Hepatocyte (in vitro differentiated cells): Measurements from ENCODE around the gene DOP1A. TPM values are rescaled to one million over a fixed set of nuclear protein-coding genes. Genes with fewer than 3 reads are reported as not detected.

Source experiments
- DNase-seq: peaks from one replicate; pipeline ENCODE4 v3.0.0-alpha.2; 2016; ENCODE audit warnings: low spot score
- H2AFZ ChIP-seq: fragments of 200-600 bp; sonication (generic); 2 replicates; pipeline ENCODE4 v1.6.0; 2016; ENCODE audit warnings: antibody characterized with exemption, mild to moderate bottlenecking
- H3K27ac ChIP-seq: fragments of 200-600 bp; sonication (generic); 2 replicates; pipeline ENCODE4 v1.5.1; 2016; ENCODE audit warnings: mild to moderate bottlenecking
- H3K27me3 ChIP-seq: fragments of 200-600 bp; sonication (generic); 2 replicates; pipeline ENCODE4 v1.6.1; 2016
- H3K36me3 ChIP-seq: fragments of 200-600 bp; sonication (generic); replicated peaks from 2 replicates; pipeline ENCODE4 v1.5.1; 2016; ENCODE audit warnings: low read depth; ENCODE audit not compliant: insufficient read depth
- H3K4me1 ChIP-seq: fragments of 200-600 bp; sonication (generic); 2 replicates; pipeline ENCODE4 v1.5.1; 2016; ENCODE audit warnings: mild to moderate bottlenecking, moderate library complexity; ENCODE audit not compliant: insufficient read depth
- H3K4me2 ChIP-seq: fragments of 200-600 bp; sonication (generic); 2 replicates; pipeline ENCODE4 v1.6.0; 2016
- H3K4me3 ChIP-seq: fragments of 200-600 bp; sonication (generic); 2 replicates; pipeline ENCODE4 v1.5.1; 2016; ENCODE audit warnings: mild to moderate bottlenecking
- H3K79me2 ChIP-seq: fragments of 200-600 bp; sonication (generic); 2 replicates; pipeline ENCODE4 v1.6.0; 2017; ENCODE audit warnings: mild to moderate bottlenecking
- H3K9me2 ChIP-seq: fragments of 200-600 bp; sonication (generic); replicated peaks from 2 replicates; pipeline ENCODE4 v1.6.0; 2017; ENCODE audit warnings: mild to moderate bottlenecking; ENCODE audit not compliant: insufficient read depth
- H3K9me3 ChIP-seq: fragments of 200-600 bp; sonication (generic); 2 replicates; pipeline ENCODE4 v1.5.1; 2016; ENCODE audit warnings: low read depth, mild to moderate bottlenecking
- H4K20me1 ChIP-seq: fragments of 200-600 bp; sonication (generic); 2 replicates; pipeline ENCODE4 v1.6.0; 2016; ENCODE audit warnings: mild to moderate bottlenecking; ENCODE audit not compliant: insufficient read depth, poor library complexity, severe bottlenecking
- EZH2 ChIP-seq: fragments of 200-600 bp; sonication (generic); IDR thresholded peaks from 2 replicates; pipeline ENCODE4 v1.6.1; 2016; ENCODE audit warnings: antibody characterized with exemption, mild to moderate bottlenecking, borderline replicate concordance
- EZH2phosphoT487 ChIP-seq: fragments of 200-600 bp; sonication (generic); IDR thresholded peaks from one replicate; pipeline ENCODE4 v1.6.1; 2018; ENCODE audit warnings: antibody characterized with exemption, mild to moderate bottlenecking, low read depth, moderate library complexity; ENCODE audit not compliant: unreplicated experiment, severe bottlenecking
- WGBS: methylation state at CpG from one replicate; pipeline ENCODE4 v1.1.6; 2016; ENCODE audit warnings: low lambda C conversion rate; ENCODE audit errors: missing lambda C conversion rate; 5-methylcytosine and 5-hydroxymethylcytosine counted together
- polyA plus RNA-seq: library from polyadenylated mRNA; unstranded; fragments of >200 nt; fragmentation: Nextera tagmentation; extraction: Ambion mirVana; gene quantifications from 2 replicates; pipeline ENCODE4 v1.2.1, GENCODE V29; 2016
- total RNA-seq: library from RNA; depleted of rRNA; stranded (reverse); fragments of >200 nt; gene quantifications from 2 replicates; pipeline ENCODE4 v1.2.3, GENCODE V29; 2014
- TF ChIP-seq, protein P1 (sequence below): fragments of 200-600 bp; sonication (generic); IDR thresholded peaks from 2 replicates; pipeline ENCODE4 v1.5.1; 2016; ENCODE audit warnings: antibody characterized with exemption, mild to moderate bottlenecking; ENCODE audit not compliant: poor library complexity

Gene DOP1A
- total and polyA plus RNA-seq, 2 experiments from 2014 or later: 3.6 to 34.5 TPM

DNA sequence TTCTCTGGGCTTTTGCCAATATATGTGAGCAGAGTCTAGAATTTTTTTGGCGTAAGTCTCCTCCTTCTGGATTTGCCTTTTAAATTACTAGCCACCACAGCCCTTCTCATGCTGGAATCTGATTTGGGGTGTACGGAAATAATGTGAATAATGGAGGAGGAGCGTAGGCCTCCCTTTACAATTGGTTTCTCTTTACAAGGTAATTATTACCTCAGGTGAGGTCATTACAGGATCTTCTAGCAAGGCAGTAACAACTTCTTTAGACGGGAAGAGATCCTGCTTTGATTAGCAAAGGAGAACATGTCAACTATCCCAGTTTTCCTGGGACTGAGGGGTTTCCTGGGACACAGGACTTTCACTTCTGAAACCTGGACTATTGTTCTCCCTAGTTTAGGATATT, 134.6 kb downstream of the DOP1A start:
- Histone ChIP-seq H3K9me3 (no peaks in the 10 kb centered on the region), H3K4me1 (no peaks in the 10 kb centered on the region), H3K27me3 (no peaks in the 10 kb centered on the region), H3K36me3 (no peaks in the 10 kb centered on the region), H3K4me3 (no peak overlapping the region), H3K9me2 (no peaks in the 10 kb centered on the region), H3K4me2 (no peak overlapping the region), H4K20me1 (no peaks in the 10 kb centered on the region), H3K27ac (no peak overlapping the region), H2AFZ (no peak overlapping the region), H3K79me2 (no peaks in the 10 kb centered on the region)
- TF ChIP-seq, protein P1, sequence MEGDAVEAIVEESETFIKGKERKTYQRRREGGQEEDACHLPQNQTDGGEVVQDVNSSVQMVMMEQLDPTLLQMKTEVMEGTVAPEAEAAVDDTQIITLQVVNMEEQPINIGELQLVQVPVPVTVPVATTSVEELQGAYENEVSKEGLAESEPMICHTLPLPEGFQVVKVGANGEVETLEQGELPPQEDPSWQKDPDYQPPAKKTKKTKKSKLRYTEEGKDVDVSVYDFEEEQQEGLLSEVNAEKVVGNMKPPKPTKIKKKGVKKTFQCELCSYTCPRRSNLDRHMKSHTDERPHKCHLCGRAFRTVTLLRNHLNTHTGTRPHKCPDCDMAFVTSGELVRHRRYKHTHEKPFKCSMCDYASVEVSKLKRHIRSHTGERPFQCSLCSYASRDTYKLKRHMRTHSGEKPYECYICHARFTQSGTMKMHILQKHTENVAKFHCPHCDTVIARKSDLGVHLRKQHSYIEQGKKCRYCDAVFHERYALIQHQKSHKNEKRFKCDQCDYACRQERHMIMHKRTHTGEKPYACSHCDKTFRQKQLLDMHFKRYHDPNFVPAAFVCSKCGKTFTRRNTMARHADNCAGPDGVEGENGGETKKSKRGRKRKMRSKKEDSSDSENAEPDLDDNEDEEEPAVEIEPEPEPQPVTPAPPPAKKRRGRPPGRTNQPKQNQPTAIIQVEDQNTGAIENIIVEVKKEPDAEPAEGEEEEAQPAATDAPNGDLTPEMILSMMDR: no peak
- TF ChIP-seq EZH2phosphoT487 (no peak), EZH2 (no peak)
- no peak for DNase-seq
- WGBS: 83% methylated on average over 4 of the region's 4 CpGs

DNA sequence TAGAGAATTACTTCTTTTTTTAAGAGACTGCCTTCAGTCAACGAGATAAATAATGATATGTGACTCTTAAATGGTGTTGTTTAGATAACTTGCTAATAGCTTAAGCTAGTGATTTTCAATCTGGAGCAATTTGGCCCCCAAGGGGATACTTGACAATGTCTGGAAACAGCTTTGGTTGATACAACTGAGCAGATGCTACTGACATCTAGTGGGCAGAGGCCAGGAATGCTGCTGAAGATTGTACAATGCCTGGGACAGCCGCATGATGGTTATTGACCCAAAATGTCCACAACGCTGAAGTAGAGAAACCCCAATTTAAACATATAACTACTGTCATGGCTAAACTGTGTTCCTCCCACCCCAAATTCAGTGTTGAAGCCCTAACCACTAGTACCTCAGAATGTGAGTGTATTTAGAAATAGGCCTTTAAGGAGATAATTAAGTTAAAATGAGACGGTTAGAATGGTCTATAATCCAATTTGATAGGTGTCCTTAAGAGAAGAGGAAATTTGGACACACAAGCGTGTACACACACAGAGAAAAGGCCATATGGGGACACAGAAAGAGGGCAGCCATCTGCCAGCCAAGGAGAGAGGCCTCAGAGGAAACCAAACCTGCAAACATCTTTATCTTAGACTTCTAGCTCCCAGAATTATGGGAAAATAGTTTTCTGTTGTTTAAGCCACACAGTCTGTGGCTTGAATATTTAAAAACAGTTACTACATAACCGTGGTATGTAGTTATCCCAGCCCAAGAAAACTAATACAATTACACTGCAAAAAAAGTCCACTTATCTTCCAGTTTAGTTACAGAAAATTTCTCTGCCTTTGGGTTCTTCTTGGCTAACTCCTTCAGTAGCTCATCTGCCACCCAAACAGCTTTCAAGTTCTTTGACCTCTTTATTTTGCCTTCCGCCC, 147.9 kb downstream of the DOP1A start:
- Histone ChIP-seq H3K27me3 (no peaks in the 10 kb centered on the region), H3K79me2 (no peaks in the 10 kb centered on the region), H3K27ac (no peak overlapping the region), H3K4me2 (no peak overlapping the region), H3K4me3 (no peak overlapping the region), H3K36me3 (no peaks in the 10 kb centered on the region), H4K20me1 (no peaks in the 10 kb centered on the region), H2AFZ (no peak overlapping the region), H3K4me1 (no peaks in the 10 kb centered on the region), H3K9me3 (no peaks in the 10 kb centered on the region), H3K9me2 (no peaks in the 10 kb centered on the region)
- TF ChIP-seq, protein P1: peak; percentile 93
- TF ChIP-seq EZH2phosphoT487: no peak
- TF ChIP-seq EZH2: no peak
- WGBS: 39% methylated on average over 7 of the region's 7 CpGs
- peak; percentile 77 for DNase-seq

DNA sequence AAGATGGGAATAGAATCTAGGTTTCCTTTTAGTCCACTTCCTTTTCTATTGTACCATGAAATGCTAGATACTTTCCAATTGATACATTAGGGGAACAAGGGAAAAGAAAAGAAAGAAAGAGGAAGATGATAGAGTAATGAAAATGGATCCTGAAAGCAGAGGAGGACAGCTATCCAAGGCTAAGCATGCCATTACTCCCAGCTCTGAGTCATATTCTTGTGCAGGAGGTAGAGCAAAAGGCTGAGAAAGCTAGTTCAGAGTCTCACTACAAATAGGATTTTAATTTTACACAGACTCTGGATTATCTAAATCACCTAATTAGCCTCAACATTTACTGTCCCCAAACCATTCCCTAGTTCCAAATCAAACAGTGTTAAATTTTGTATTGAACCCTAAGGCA, 149.3 kb downstream of the DOP1A start:
- H3K4me3 ChIP-seq: no peak overlapping the region
- H3K9me2 ChIP-seq: no peaks in the 10 kb centered on the region
- no peaks in the 10 kb centered on the region for H4K20me1 ChIP-seq
- H3K79me2 ChIP-seq: no peaks in the 10 kb centered on the region
- no peak for DNase-seq
- H3K36me3 ChIP-seq: no peaks in the 10 kb centered on the region
- no peaks in the 10 kb centered on the region for H3K4me1 ChIP-seq
- no peak overlapping the region for H2AFZ ChIP-seq
- TF ChIP-seq EZH2 (no peak), EZH2phosphoT487 (no peak)
- TF ChIP-seq, protein P1: no peak
- H3K27me3 ChIP-seq: no peaks in the 10 kb centered on the region
- no peaks in the 10 kb centered on the region for H3K9me3 ChIP-seq
- H3K27ac ChIP-seq: no peak overlapping the region
- no peak overlapping the region for H3K4me2 ChIP-seq

Other genes with a start within 250 kb of the DOP1A start
- gene UBE3D, start 1.8 kb upstream of the DOP1A start, total RNA-seq: 10.0 and 11.4 TPM in 2 replicates
- gene UBE3D, start 1.8 kb upstream of the DOP1A start, polyA plus RNA-seq: 7.3 and 11.2 TPM in 2 replicates
- gene PGM3, start 125.6 kb downstream of the DOP1A start, total RNA-seq: 92.8 and 106 TPM in 2 replicates
- gene PGM3, start 125.6 kb downstream of the DOP1A start, polyA plus RNA-seq: 83.4 and 94.9 TPM in 2 replicates
- gene RWDD2A, start 125.7 kb downstream of the DOP1A start, total RNA-seq: 6.2 and 6.5 TPM in 2 replicates
- 4.7 and 5.4 TPM in 2 replicates for gene RWDD2A, start 125.7 kb downstream of the DOP1A start, polyA plus RNA-seq